ENCODE measurements around the gene MAMDC4.

DNA sequence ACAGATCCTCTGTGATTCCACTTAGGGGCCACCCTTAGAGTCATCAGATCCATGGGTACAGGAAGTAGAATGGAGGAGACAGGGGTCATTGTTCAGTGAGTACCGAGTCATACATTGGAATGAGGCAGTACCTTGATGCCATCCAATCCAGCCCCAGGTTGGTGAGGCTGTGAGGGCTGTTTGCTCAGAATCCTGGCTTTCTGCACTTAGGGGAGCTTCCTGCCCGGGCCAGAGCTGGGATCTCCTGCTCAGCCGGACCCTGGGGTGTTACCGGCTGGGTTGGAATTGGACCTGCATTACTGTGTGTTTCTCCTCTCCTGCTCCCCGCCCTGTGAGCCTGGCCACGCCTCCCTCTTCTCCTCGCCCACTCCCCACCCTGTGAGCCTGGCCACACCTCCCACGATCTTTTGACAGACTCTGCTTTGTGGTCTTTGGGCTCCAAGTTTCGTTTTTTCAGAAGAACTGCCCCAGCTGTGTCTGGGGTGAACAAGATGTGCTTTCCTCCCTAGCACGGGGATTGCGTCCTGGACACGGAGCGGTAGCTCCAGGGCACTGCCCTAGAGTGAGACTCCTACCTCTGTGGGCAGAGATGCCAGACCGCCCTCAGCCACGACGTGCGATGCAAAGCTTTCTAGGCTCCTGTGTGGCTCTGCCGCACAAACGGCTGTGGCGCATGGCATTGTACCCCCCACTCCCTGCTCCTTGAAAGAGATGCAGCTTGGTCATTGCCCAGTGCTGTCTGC is 49.5 kb downstream of the MAMDC4 start:
- TF ChIP-seq, protein P1, sequence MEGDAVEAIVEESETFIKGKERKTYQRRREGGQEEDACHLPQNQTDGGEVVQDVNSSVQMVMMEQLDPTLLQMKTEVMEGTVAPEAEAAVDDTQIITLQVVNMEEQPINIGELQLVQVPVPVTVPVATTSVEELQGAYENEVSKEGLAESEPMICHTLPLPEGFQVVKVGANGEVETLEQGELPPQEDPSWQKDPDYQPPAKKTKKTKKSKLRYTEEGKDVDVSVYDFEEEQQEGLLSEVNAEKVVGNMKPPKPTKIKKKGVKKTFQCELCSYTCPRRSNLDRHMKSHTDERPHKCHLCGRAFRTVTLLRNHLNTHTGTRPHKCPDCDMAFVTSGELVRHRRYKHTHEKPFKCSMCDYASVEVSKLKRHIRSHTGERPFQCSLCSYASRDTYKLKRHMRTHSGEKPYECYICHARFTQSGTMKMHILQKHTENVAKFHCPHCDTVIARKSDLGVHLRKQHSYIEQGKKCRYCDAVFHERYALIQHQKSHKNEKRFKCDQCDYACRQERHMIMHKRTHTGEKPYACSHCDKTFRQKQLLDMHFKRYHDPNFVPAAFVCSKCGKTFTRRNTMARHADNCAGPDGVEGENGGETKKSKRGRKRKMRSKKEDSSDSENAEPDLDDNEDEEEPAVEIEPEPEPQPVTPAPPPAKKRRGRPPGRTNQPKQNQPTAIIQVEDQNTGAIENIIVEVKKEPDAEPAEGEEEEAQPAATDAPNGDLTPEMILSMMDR (IDR thresholded peaks at IDR 0.05), result no peak
- TF ChIP-seq POLR2A (IDR thresholded peaks at IDR 0.05) (no peak), POLR2AphosphoS5 (IDR thresholded peaks at IDR 0.05) (peak in 1 of 4 donors; percentile 33)

Data from sigmoid colon (tissue), 4 donors.